ENCODE data around the gene CAMTA1. TPM values are rescaled to one million over a fixed set of nuclear protein-coding genes. Genes with fewer than 3 reads are reported as not detected.

CAMTA1 gene
- polyA plus RNA-seq, 3 donors from 2014 or later: 52.7 to 89.0 (median 71.0) TPM

- Mint-ChIP-seq H3K4me1 (peaks cover 11 to 13% of the 10 kb centered on the region in 2 donors), H3K9me3 (peaks cover 0 to 2% (median 0%) of the 10 kb centered on the region in 6 donors), H3K27ac (no peak overlapping the region), H3K36me3 (no peaks in the 10 kb centered on the region), H3K27me3 (ENCODE audit: low read depth in 3 of 3) (peaks cover 11 to 32% (median 13%) of the 10 kb centered on the region in 3 donors), H3K4me3 (no peak overlapping the region)
- no peak for DNase-seq
Observed at GRCh38 chr1:6967431-6968111, 182.3 kb downstream of the CAMTA1 start.

DNA sequence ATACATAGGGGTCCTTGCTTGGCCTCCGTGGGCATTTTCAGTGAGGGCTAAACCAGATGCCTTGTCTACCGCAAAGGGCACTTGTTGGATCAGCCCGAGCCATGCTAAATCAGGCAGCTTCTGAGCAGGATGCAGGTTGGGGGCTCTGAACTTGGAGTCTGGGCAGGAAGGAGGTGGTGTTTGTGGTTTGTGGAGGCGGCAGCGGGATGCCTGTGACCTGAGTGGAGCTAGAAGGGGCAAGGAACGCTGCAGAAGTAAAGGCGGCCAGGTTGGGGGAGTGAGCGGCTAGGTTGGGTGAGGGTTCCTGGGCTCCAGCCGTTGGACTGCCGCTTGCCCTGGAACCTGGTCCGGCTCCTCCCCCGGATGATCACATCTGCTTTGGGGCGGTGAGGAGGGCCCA is 183.9 kb downstream of the CAMTA1 start:
- Mint-ChIP-seq H3K36me3 (no peaks in the 10 kb centered on the region), H3K4me1 (peaks cover 9 to 11% of the 10 kb centered on the region in 2 donors), H3K9me3 (no peaks in the 10 kb centered on the region), H3K27ac (no peak overlapping the region), H3K4me3 (no peak overlapping the region), H3K27me3 (ENCODE audit: low read depth in 3 of 3) (peaks cover 10 to 36% (median 14%) of the 10 kb centered on the region in 3 donors)
- DNase-seq: no peak

GRCh38 chr1:6969762-6970161 is 184.5 kb downstream of the CAMTA1 start:
- no peaks in the 10 kb centered on the region for H3K36me3 Mint-ChIP-seq
- peaks cover 8 to 32% (median 14%) of the 10 kb centered on the region in 3 donors for H3K27me3 Mint-ChIP-seq (ENCODE audit: low read depth in 3 of 3)
- no peak overlapping the region for H3K27ac Mint-ChIP-seq
- no peak for DNase-seq
- H3K9me3 Mint-ChIP-seq: no peaks in the 10 kb centered on the region
- peaks cover 8 to 11% of the 10 kb centered on the region in 2 donors for H3K4me1 Mint-ChIP-seq
- no peak overlapping the region for H3K4me3 Mint-ChIP-seq

DNA sequence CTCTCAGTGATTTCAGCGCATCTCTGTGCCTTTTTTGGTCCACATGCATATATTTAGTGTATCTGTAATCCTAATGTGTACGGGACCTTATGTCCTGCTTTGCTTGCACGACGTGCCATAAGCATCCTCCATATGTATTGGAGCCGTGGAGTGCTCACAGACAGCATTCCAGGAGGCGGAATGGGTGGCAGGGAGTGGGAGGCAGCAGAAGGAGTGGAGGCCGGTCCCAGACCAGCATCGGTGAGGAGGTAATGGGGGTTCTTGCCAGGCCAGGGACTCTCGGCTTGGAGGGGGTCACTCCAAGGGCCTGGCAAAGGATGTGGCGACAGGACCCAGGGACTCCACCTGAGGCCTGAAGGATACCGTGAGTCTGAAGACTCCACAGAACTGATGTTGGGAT is 185.0 kb downstream of the CAMTA1 start:
- DNase-seq: no peak
- H3K27ac Mint-ChIP-seq: no peak overlapping the region
- H3K9me3 Mint-ChIP-seq: no peaks in the 10 kb centered on the region
- no peak overlapping the region for H3K4me3 Mint-ChIP-seq
- peaks cover 7 to 28% (median 14%) of the 10 kb centered on the region in 3 donors for H3K27me3 Mint-ChIP-seq (ENCODE audit: low read depth in 3 of 3)
- H3K4me1 Mint-ChIP-seq: peaks cover 8 to 11% of the 10 kb centered on the region in 2 donors
- H3K36me3 Mint-ChIP-seq: no peaks in the 10 kb centered on the region

GRCh38 chr1:6971048-6971447 is 185.8 kb downstream of the CAMTA1 start:
- Mint-ChIP-seq H3K27ac (no peak overlapping the region), H3K27me3 (ENCODE audit: low read depth in 3 of 3) (peaks cover 7 to 22% (median 14%) of the 10 kb centered on the region in 3 donors), H3K9me3 (no peaks in the 10 kb centered on the region), H3K4me3 (no peak overlapping the region), H3K4me1 (peaks cover 8 to 11% of the 10 kb centered on the region in 2 donors), H3K36me3 (no peaks in the 10 kb centered on the region)
- no peak for DNase-seq

- Mint-ChIP-seq H3K27me3 (ENCODE audit: low read depth in 3 of 3) (peaks cover 6 to 19% (median 16%) of the 10 kb centered on the region in 3 donors), H3K9me3 (no peaks in the 10 kb centered on the region), H3K36me3 (no peaks in the 10 kb centered on the region), H3K4me1 (peaks cover 8 to 11% of the 10 kb centered on the region in 2 donors), H3K4me3 (no peak overlapping the region), H3K27ac (no peak overlapping the region)
- DNase-seq: no peak
Observed at GRCh38 chr1:6971699-6972098, 186.4 kb downstream of the CAMTA1 start.

DNA sequence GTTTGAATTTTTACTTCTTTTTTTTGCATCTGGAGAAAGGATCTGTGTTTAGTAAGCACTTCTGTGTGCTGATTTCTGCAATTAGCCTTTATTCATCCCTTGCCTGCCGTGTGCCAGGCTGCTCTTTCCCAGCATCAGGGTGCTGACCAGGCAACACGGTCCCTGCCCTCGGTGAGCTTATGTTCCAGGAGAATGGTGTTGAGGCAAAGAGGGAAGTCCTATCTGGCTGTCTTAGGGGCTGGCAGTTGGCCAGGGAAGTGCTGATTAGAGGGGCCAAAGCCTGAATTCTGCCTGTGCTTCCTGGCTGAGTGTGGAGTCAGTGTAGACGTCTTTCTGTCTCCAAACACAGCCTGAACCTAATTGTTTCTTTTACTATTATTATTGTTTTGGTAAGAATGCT is 187.1 kb downstream of the CAMTA1 start:
- no peak for DNase-seq
- Mint-ChIP-seq H3K4me3 (no peak overlapping the region), H3K27ac (no peak overlapping the region), H3K27me3 (ENCODE audit: low read depth in 3 of 3) (peaks cover 5 to 19% (median 16%) of the 10 kb centered on the region in 3 donors), H3K9me3 (no peaks in the 10 kb centered on the region), H3K36me3 (no peaks in the 10 kb centered on the region), H3K4me1 (peaks cover 8 to 11% of the 10 kb centered on the region in 2 donors)

DNA sequence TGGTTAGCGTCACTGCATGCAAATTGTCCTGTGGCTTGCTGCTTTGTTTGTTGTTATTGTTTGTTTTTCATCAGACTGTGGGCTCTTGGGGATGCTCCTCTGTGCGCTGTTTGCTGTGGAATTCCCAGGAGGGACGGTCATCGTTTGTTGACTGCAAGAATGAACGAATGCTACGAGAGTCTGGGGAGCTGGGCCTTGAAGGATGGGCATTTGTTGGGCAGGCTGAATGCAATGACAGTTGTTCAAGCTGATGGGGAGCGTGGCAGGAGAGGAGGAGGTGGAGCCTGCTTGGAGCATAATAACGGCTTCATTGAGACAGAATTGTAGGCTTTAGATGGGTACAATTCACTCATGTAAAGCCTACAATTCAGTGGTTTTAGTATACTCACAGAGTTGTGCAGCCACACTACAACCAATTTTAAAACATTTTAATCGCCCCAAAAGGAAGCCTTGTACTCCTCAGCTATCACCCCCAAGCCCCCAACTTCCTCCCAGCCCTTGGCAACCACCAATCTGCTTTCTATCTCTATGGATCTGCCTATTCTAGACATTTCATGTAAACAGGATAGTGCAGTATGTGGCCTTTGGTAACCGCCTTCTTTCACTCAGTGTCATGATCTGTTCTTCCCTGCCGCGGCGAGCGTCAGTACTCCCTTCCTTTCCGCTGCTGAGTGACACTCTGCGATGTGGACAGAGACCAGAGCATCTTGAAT is 190.2 kb downstream of the CAMTA1 start:
- no peaks in the 10 kb centered on the region for H3K4me1 Mint-ChIP-seq
- no peak overlapping the region for H3K27ac Mint-ChIP-seq
- no peaks in the 10 kb centered on the region for H3K36me3 Mint-ChIP-seq
- no peaks in the 10 kb centered on the region for H3K9me3 Mint-ChIP-seq
- H3K4me3 Mint-ChIP-seq: no peak overlapping the region
- H3K27me3 Mint-ChIP-seq (ENCODE audit: low read depth in 3 of 3): peaks cover 1 to 17% (median 8%) of the 10 kb centered on the region in 3 donors
- DNase-seq: no peak

GRCh38 chr1:6976044-6976375 is 190.8 kb downstream of the CAMTA1 start:
- H3K27me3 Mint-ChIP-seq (ENCODE audit: low read depth in 3 of 3): peaks cover 1 to 17% (median 8%) of the 10 kb centered on the region in 3 donors
- no peak for DNase-seq
- H3K36me3 Mint-ChIP-seq: no peaks in the 10 kb centered on the region
- H3K4me1 Mint-ChIP-seq: no peaks in the 10 kb centered on the region
- H3K9me3 Mint-ChIP-seq: no peaks in the 10 kb centered on the region
- no peak overlapping the region for H3K4me3 Mint-ChIP-seq
- H3K27ac Mint-ChIP-seq: no peak overlapping the region

- no peaks in the 10 kb centered on the region for H3K9me3 Mint-ChIP-seq
- H3K27me3 Mint-ChIP-seq (ENCODE audit: low read depth in 3 of 3): peaks cover 4 to 6% (median 6%) of the 10 kb centered on the region in 3 donors
- H3K27ac Mint-ChIP-seq: no peak overlapping the region
- no peak overlapping the region for H3K4me3 Mint-ChIP-seq
- H3K4me1 Mint-ChIP-seq: no peaks in the 10 kb centered on the region
- no peak for DNase-seq
- no peaks in the 10 kb centered on the region for H3K36me3 Mint-ChIP-seq
Observed at GRCh38 chr1:6979003-6979613, 193.9 kb downstream of the CAMTA1 start.

DNA sequence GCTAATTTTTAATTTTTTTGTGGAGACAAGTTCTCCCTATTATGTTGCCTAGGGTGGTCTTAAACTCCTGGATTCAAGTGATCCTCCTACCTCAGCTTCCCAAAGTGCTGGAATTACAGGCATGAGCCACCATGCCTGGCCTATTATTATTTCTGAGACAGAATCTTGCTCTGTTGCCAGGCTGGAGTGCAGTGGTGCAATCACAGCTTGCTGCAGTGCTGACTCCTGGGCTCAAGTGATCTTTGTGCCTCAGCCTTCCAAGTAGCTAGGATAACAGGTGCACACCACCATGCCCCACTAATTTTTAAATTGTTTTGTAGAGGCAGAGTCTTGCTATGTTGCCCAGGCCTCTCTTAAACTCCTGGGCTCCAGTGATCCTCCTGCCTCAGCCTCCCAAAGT is 196.3 kb downstream of the CAMTA1 start:
- no peak for DNase-seq
- no peak overlapping the region for H3K27ac Mint-ChIP-seq
- no peaks in the 10 kb centered on the region for H3K36me3 Mint-ChIP-seq
- no peaks in the 10 kb centered on the region for H3K9me3 Mint-ChIP-seq
- no peak overlapping the region for H3K4me3 Mint-ChIP-seq
- H3K27me3 Mint-ChIP-seq (ENCODE audit: low read depth in 3 of 3): peaks cover 4 to 6% (median 5%) of the 10 kb centered on the region in 3 donors
- H3K4me1 Mint-ChIP-seq: no peaks in the 10 kb centered on the region

- H3K27me3 Mint-ChIP-seq (ENCODE audit: low read depth in 3 of 3): peaks cover 4 to 6% (median 5%) of the 10 kb centered on the region in 3 donors
- no peak overlapping the region for H3K27ac Mint-ChIP-seq
- no peak overlapping the region for H3K4me3 Mint-ChIP-seq
- no peaks in the 10 kb centered on the region for H3K4me1 Mint-ChIP-seq
- H3K9me3 Mint-ChIP-seq: no peaks in the 10 kb centered on the region
- H3K36me3 Mint-ChIP-seq: no peaks in the 10 kb centered on the region
- DNase-seq: no peak
Observed at GRCh38 chr1:6982443-6982842, 197.2 kb downstream of the CAMTA1 start.

DNA sequence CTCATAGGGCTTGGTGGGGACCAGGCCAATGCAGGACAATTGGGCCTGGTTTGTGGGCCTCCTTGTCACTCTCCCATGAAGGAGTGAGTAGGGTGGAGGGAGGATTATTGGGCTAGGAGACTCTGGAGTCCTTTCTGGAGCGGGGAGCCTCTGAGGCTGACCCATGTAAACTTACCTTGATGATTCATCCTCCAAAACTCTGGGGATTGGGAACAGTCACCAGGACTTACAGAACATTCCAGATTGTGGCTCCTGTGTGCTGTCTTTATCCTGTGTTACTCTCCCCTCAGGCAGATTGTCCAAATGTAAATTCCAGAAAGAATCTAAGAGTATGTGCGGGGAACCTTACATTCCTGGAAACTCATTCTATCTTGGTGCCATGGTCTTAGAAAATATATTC is 197.6 kb downstream of the CAMTA1 start:
- DNase-seq: no peak
- H3K36me3 Mint-ChIP-seq: no peaks in the 10 kb centered on the region
- peaks cover 4 to 6% (median 5%) of the 10 kb centered on the region in 3 donors for H3K27me3 Mint-ChIP-seq (ENCODE audit: low read depth in 3 of 3)
- no peaks in the 10 kb centered on the region for H3K4me1 Mint-ChIP-seq
- H3K9me3 Mint-ChIP-seq: no peaks in the 10 kb centered on the region
- no peak overlapping the region for H3K27ac Mint-ChIP-seq
- no peak overlapping the region for H3K4me3 Mint-ChIP-seq

DNA sequence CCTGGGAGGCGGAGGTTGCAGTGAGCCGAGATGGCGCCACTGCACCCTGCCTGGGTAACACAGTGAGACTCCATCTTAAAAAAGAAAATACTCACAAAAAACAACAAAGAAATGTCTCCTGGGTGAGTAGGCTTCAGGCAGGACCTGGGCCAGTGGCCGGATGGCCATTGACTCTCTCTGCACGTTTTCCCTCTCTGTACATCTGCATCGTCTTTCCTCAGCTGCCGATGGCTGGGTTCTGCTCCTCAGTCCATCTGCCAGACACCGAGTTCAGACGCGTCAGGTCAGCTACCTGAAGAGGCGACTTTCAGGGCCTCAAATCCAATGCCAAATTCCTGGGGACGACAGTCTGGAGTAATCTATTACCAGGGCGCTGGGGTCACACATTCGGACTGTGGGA is 199.3 kb downstream of the CAMTA1 start:
- DNase-seq: no peak
- no peak overlapping the region for H3K27ac Mint-ChIP-seq
- no peaks in the 10 kb centered on the region for H3K36me3 Mint-ChIP-seq
- peaks cover 2 to 6% (median 5%) of the 10 kb centered on the region in 3 donors for H3K27me3 Mint-ChIP-seq (ENCODE audit: low read depth in 3 of 3)
- no peak overlapping the region for H3K4me3 Mint-ChIP-seq
- no peaks in the 10 kb centered on the region for H3K4me1 Mint-ChIP-seq
- no peaks in the 10 kb centered on the region for H3K9me3 Mint-ChIP-seq

Measured in immature natural killer cell (primary cell).